DND-41 (cell line): Measurements from ENCODE around the gene KLF18.

Experiments used
- EZH2 ChIP-seq: IDR thresholded peaks from 3 replicates; pipeline ENCODE4 v1.6.1; 2012; ENCODE audit warnings: borderline replicate concordance, low read depth, mild to moderate bottlenecking, moderate library complexity, low read length, inconsistent platforms; ENCODE audit not compliant: severe bottlenecking
- TF ChIP-seq, protein P1 (sequence below): IDR thresholded peaks from 2 replicates; pipeline ENCODE4 v1.5.1; 2012; ENCODE audit warnings: borderline replicate concordance, low read length, moderate library complexity, mild to moderate bottlenecking; ENCODE audit not compliant: poor library complexity, severe bottlenecking; ENCODE audit errors: extremely low read depth

DNA sequence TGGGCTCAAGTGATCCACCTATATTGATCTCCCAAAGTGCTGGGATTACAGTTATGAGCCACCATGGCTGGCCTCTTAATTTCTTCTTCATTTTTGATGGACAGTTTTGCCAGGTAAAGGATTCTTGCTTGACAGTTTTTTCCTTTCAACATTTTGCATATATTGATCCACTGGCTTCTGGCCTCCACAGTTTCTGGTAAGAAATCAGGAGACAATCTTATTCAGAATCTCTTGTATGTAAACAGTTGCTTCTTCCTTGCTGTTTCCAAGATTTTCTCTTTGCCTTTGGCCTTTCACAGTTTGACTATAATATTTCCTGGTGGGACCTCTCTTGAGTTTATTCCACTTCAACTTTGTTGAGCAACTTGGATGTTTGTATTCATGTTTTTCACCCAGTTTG is 20.1 kb upstream of the KLF18 start:
- TF ChIP-seq, protein P1, sequence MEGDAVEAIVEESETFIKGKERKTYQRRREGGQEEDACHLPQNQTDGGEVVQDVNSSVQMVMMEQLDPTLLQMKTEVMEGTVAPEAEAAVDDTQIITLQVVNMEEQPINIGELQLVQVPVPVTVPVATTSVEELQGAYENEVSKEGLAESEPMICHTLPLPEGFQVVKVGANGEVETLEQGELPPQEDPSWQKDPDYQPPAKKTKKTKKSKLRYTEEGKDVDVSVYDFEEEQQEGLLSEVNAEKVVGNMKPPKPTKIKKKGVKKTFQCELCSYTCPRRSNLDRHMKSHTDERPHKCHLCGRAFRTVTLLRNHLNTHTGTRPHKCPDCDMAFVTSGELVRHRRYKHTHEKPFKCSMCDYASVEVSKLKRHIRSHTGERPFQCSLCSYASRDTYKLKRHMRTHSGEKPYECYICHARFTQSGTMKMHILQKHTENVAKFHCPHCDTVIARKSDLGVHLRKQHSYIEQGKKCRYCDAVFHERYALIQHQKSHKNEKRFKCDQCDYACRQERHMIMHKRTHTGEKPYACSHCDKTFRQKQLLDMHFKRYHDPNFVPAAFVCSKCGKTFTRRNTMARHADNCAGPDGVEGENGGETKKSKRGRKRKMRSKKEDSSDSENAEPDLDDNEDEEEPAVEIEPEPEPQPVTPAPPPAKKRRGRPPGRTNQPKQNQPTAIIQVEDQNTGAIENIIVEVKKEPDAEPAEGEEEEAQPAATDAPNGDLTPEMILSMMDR, result no peak
- no peak for TF ChIP-seq EZH2
